Esophagus (tissue), 2 donors: Measurements from ENCODE around the gene ABCA3. TPM values are rescaled to one million over a fixed set of nuclear protein-coding genes. Genes with fewer than 3 reads are reported as not detected.

Experiments
- H3K27ac ChIP-seq, 2 donors: one replicate each; pipeline ENCODE4 v1.5.1; 2013; ENCODE audit warnings: low read depth in 2 of 2, mild to moderate bottlenecking in 2 of 2, inconsistent platforms in 1 of 2, low read length in 1 of 2, moderate library complexity in 1 of 2
- H3K27me3 ChIP-seq, 2 donors: one replicate each; pipeline ENCODE4 v1.6.1; 2013; ENCODE audit warnings: low read length in 2 of 2, control low read depth in 1 of 2, mild to moderate bottlenecking in 1 of 2; ENCODE audit not compliant: insufficient read depth in 2 of 2, control insufficient read depth in 1 of 2
- H3K36me3 ChIP-seq, 2 donors: one replicate each; pipeline ENCODE4 v1.6.1; 2013; ENCODE audit warnings: low read length in 1 of 2; ENCODE audit not compliant: control insufficient read depth in 2 of 2, insufficient read depth in 2 of 2
- H3K4me1 ChIP-seq, 2 donors: one replicate each; pipeline ENCODE4 v1.6.1; 2013; ENCODE audit warnings: low read length in 1 of 2; ENCODE audit not compliant: control insufficient read depth in 2 of 2, insufficient read depth in 2 of 2
- H3K4me3 ChIP-seq, 2 donors: one replicate each; pipeline ENCODE4 v1.5.1; 2013; ENCODE audit warnings: low read length in 2 of 2, mild to moderate bottlenecking in 2 of 2, low read depth in 1 of 2, moderate library complexity in 1 of 2
- H3K9me3 ChIP-seq, 2 donors: one replicate each; pipeline ENCODE4 v1.6.1; 2013; ENCODE audit warnings: mild to moderate bottlenecking in 2 of 2, low read depth in 1 of 2, low read length in 1 of 2, moderate library complexity in 1 of 2; ENCODE audit not compliant: control insufficient read depth in 2 of 2, insufficient read depth in 1 of 2
- WGBS, 2 donors: extraction: QIAGEN DNeasy Blood & Tissue Kit; methylation state at CpG; one replicate each; pipeline ENCODE4 v1.1.7; 2013; 5-methylcytosine and 5-hydroxymethylcytosine counted together
- polyA plus RNA-seq, 2 donors: library from polyadenylated mRNA; stranded (reverse); fragments of 200-250 nt; gene quantifications; one replicate each; pipeline ENCODE4 v1.2.3, GENCODE V29; 2013
- donor health status: healthy with polysubstance abuse.
- donor health status: Bipolar disorder and iron deficiency.

Gene ABCA3
- polyA plus RNA-seq, 2 donors: 1.4 to 1.7 TPM

DNA sequence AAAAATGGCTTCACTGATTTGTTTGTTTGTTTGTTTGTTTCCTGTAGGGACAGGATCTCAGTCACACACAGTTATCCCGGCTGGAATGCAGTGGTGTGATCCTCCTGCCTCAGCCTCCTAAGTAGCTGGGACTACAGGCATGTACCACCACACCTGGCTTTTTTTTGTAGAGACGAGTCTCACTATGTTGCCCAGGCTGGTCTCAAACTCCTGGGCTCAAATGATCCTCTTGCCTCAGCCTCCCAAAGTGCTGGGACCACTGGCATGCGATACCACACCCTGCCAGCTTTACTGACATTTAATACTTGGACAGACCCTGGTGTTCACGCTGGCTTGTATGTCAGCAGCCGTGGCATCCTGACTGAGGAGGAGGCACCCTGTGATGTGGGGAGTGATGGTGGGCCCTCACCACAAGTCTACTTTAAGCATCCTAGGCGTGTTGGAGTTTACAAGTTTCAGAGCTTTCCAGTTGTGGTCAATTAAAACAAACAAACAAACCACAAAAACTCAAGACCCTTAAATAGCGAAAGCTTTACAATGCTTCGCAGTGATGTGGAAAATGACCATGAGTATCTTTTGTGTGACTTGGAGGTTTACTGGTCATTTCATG lies 5.1 kb downstream of the ABCA3 start:
- no peak overlapping the region for H3K4me3 ChIP-seq

DNA sequence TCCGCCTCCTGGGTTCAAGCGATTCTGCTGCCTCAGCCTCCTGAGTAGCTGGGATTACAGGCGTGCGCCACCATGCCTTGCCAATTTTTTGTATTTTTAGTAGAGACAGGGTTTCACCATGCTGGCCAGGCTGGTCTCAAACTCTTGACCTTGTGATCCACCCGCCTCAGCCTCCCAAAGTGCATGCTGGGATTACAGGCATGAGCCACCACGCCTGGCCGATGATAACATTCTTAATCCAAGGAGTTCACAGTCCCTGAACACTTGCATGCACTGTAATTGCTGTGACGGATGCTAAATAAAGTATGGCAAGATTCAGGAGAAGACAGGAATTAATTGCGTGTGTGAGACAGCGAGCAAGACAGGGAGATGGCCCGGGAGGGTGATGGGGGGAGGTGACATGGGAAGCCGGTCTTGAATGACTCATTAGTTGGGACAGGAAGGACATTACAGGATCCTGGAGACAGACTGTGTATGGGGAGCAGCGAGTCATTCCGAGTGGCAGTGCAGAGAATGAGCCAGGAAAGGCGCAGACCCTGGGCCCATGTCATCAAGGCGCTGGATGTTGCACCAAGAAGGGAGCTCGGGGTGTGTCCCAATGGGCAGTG lies 6.7 kb downstream of the ABCA3 start:
- 82 to 83% methylated on average over 17 of the region's 17 CpGs for WGBS, 2 donors
- H3K27me3 ChIP-seq: no peaks in the 10 kb centered on the region
- H3K27ac ChIP-seq: no peak overlapping the region
- no peak overlapping the region for H3K4me3 ChIP-seq
- H3K4me1 ChIP-seq: no peaks in the 10 kb centered on the region
- no peaks in the 10 kb centered on the region for H3K36me3 ChIP-seq
- H3K9me3 ChIP-seq: no peaks in the 10 kb centered on the region

More for the DNA sequence above, 5.1 kb downstream of the ABCA3 start:
- Histone ChIP-seq H3K27me3 (no peaks in the 10 kb centered on the region), H3K27ac (no peak overlapping the region), H3K9me3 (no peaks in the 10 kb centered on the region), H3K4me1 (peaks cover 0 to 6% of the 10 kb centered on the region in 2 donors), H3K36me3 (no peaks in the 10 kb centered on the region)
- WGBS, 2 donors: 82 to 88% methylated on average over 8 of the region's 8 CpGs

DNA sequence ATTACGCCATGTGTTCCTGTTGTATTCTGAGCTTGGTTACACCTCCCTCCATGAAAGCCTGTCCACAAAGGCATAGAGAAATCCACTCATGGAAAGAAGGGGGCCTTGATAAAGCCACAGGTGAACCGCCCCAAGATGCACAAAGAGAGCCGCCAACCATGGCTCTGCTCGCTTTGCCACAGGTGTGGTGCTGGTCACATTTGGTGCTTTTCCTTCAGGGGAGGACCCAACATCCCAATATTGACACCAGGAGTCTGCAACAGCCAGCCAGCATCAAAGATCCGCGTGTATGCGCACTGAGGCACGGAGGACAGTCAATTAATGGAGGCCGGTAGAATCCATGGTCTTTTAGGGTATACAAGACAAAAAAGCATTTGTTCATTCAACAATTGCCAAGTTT lies 7.3 kb downstream of the ABCA3 start:
- Histone ChIP-seq H3K27me3 (no peaks in the 10 kb centered on the region), H3K4me3 (no peak overlapping the region), H3K36me3 (no peaks in the 10 kb centered on the region), H3K27ac (no peak overlapping the region), H3K4me1 (no peaks in the 10 kb centered on the region), H3K9me3 (no peaks in the 10 kb centered on the region)
- WGBS, 2 donors: 95 to 98% methylated on average over 9 of the region's 9 CpGs

DNA sequence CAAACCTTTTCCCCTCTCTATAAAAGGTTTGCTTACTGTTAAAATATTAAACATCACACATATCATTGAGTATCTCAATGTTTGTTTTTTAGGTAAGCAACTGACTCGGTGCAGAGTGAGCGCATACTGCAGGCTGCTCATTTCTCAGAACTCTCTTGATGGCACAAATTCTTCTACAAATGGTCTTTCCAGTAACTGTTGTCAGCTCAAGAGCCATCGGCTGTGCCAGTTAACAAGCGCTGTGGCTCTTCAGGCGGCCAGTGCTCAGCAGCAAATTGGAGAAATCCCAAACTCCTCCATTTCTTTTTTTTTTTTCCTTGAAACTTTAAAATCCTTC lies 8.6 kb downstream of the ABCA3 start:
- Histone ChIP-seq H3K36me3 (no peaks in the 10 kb centered on the region), H3K27ac (no peak overlapping the region), H3K9me3 (no peaks in the 10 kb centered on the region), H3K27me3 (no peaks in the 10 kb centered on the region), H3K4me1 (no peaks in the 10 kb centered on the region), H3K4me3 (no peak overlapping the region)
- 84 to 87% methylated on average over 5 of the region's 5 CpGs for WGBS, 2 donors

DNA sequence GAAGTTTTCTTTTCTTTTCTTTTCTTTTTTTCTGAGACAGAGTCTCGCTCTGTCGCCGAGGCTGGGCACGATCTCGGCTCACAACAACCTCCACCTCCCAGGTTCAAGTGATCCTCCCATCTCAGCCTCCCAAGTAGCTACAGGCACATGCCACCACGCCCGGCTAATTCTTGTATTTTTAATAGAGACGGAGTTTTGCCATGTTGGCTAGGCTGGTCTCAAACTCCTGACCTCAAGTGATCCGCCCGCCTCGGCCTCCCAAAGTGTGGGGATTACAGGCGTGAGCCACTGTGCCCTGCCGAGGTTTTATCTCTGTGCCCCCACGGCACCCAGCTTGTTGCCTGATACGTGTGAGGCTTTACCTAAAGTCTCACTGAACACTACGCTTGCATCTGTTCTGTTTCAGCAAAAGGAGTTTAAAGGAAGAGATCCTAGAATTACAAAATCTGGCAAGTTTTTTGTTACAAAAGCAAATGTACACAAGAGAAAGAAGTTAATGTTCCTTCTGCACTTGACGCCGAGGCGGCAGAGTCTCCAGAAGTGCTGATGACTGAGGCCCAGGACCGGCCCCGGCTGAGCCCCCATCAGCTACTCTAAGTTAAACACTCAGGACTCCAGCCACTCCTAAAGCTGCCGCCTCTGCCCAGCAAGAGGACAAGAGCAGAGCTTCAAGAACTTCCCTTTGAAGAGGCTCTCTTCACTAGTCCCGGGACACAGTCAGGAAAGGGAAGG lies 9.2 kb downstream of the ABCA3 start:
- Histone ChIP-seq H3K9me3 (no peaks in the 10 kb centered on the region), H3K27me3 (no peaks in the 10 kb centered on the region), H3K4me3 (no peak overlapping the region), H3K27ac (no peak overlapping the region), H3K4me1 (no peaks in the 10 kb centered on the region), H3K36me3 (no peaks in the 10 kb centered on the region)
- 79 to 80% methylated on average over 23 of the region's 23 CpGs for WGBS, 2 donors

GRCh38 chr16:2329532-2329931 lies 11.0 kb downstream of the ABCA3 start:
- no peaks in the 10 kb centered on the region for H3K9me3 ChIP-seq
- peaks cover 5% of the 10 kb centered on the region in 2 donors for H3K36me3 ChIP-seq
- 77 to 85% methylated on average over 5 of the region's 5 CpGs for WGBS, 2 donors
- no peaks in the 10 kb centered on the region for H3K4me1 ChIP-seq
- no peak overlapping the region for H3K27ac ChIP-seq
- H3K4me3 ChIP-seq: no peak overlapping the region
- H3K27me3 ChIP-seq: peaks cover 0 to 2% of the 10 kb centered on the region in 2 donors

- Histone ChIP-seq H3K36me3 (peaks cover 5% of the 10 kb centered on the region in 2 donors), H3K4me3 (no peak overlapping the region), H3K4me1 (no peaks in the 10 kb centered on the region), H3K27ac (no peak overlapping the region), H3K9me3 (no peaks in the 10 kb centered on the region), H3K27me3 (peaks cover 0 to 2% of the 10 kb centered on the region in 2 donors)
- 88 to 89% methylated on average over 12 of the region's 12 CpGs for WGBS, 2 donors
These were observed 12.1 kb downstream of the ABCA3 start for GRCh38 chr16:2328428-2328827.

DNA sequence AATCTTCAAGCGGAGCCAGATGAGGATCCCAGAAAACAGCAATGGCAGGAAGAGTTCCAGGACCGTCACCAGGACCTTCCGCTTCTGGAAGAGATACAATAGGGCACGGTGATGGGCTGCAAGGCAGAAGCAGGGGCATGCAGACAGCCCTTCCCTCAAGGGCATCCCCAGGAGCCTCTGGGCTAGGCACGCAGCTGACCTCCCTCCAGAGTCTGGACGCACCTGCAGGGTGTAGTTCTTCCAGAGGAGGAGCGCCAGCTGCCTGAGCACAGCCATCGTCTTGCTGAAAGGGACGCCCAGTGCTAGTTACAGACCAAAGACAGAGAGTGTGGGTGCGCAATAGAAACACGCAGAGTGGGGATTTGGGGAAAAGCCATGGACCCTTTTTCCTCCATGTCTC lies 14.3 kb downstream of the ABCA3 start:
- Histone ChIP-seq H3K27ac (no peak overlapping the region), H3K4me3 (no peak overlapping the region), H3K4me1 (no peaks in the 10 kb centered on the region), H3K9me3 (no peaks in the 10 kb centered on the region), H3K36me3 (peaks cover 5% of the 10 kb centered on the region in 2 donors), H3K27me3 (peaks cover 0 to 2% of the 10 kb centered on the region in 2 donors)
- 93 to 94% methylated on average over 11 of the region's 11 CpGs for WGBS, 2 donors

GRCh38 chr16:2325791-2326190 lies 14.7 kb downstream of the ABCA3 start:
- Histone ChIP-seq H3K4me1 (no peaks in the 10 kb centered on the region), H3K36me3 (peaks cover 5% of the 10 kb centered on the region in 2 donors), H3K4me3 (no peak overlapping the region), H3K27ac (no peak overlapping the region), H3K9me3 (no peaks in the 10 kb centered on the region), H3K27me3 (peaks cover 0 to 2% of the 10 kb centered on the region in 2 donors)
- WGBS, 2 donors: 85 to 88% methylated on average over 16 of the region's 16 CpGs
